ENCODE data around the gene RNF144A. TPM values are rescaled to one million over a fixed set of nuclear protein-coding genes. Genes with fewer than 3 reads are reported as not detected.

The RNF144A gene
- total and polyA plus RNA-seq, 12 donors = 13.0 to 103 (median 42.3) TPM

- intact Hi-C loops (cut with DNase I) = loop anchor here in 1 of 2 donors (5.0 kb wide), 1 partner anchor 101 kb away; no protein-coding TSS in a partner anchor
- H3K27ac ChIP-seq = peak overlapping the region in 3 of 5 donors; percentile 38 to 75 (median 63)
Measured at GRCh38 chr2:6921321-6921922, 4.2 kb downstream of the RNF144A start.

DNA sequence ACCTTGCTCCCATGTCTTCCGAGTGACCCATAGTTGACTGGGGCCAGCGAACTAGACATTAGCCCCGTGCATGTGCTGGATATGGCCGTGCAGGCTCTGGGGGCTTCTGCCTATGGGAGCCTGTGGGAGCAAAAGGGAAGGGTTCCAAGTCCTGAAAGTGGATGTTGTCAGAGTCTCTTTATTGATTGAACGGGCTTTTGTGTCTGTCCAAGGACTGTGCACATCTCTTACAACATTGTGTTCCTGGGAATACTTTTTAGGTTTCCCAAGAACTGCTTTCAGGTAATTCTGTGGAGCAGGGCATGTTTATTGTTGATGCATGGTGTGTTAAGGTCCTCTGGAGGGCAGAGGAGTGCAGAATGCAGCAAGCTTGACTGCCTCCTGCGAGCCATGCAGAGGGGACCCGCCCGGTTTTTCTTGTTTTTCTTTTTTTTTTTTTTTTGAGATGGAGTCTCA, 5.0 kb downstream of the RNF144A start:
- DNase-seq = no peak
- TF ChIP-seq CTCF (IDR thresholded peaks at IDR 0.05) = peak in 1 of 6 experiments; percentile 29
- TF ChIP-seq POLR2A (IDR thresholded peaks at IDR 0.05) = no peak
- Histone ChIP-seq H3K27ac (peak overlapping the region in 1 of 5 donors; percentile 63), H3K27me3 (no peaks in the 10 kb centered on the region), H3K9me3 (replicated peaks in 1 of 3) (no peaks in the 10 kb centered on the region), H3K4me3 (no peak overlapping the region), H3K4me1 (replicated peaks in 1 of 2) (peaks cover 49 to 74% of the 10 kb centered on the region in 2 donors), H3K36me3 (replicated peaks in 1 of 2) (no peaks in the 10 kb centered on the region)
- intact Hi-C loops (cut with DNase I) = loop anchor here in 1 of 2 donors (5.0 kb wide), 1 partner anchor 100 kb away; no protein-coding TSS in a partner anchor
- WGBS, 4 donors = 61 to 78% (median 64%) methylated on average over 8 of the region's 8 CpGs

More at GRCh38 chr2:6921321-6921922, 4.2 kb downstream of the RNF144A start:
- WGBS, 4 donors = 19 to 37% (median 34%) methylated on average over 10 to 11 of the region's 11 CpGs
- Histone ChIP-seq H3K27me3 (no peaks in the 10 kb centered on the region), H3K9me3 (replicated peaks in 1 of 3) (no peaks in the 10 kb centered on the region), H3K4me3 (no peak overlapping the region), H3K36me3 (replicated peaks in 1 of 2) (no peaks in the 10 kb centered on the region), H3K4me1 (replicated peaks in 1 of 2) (peaks cover 43 to 72% of the 10 kb centered on the region in 2 donors)
- no peak for TF ChIP-seq POLR2A (IDR thresholded peaks at IDR 0.05)
- peak in 1 of 6 experiments; percentile 25 for TF ChIP-seq CTCF (IDR thresholded peaks at IDR 0.05)
- peak in 5 of 7 donors; percentile 46 to 67 (median 51) for DNase-seq

DNA sequence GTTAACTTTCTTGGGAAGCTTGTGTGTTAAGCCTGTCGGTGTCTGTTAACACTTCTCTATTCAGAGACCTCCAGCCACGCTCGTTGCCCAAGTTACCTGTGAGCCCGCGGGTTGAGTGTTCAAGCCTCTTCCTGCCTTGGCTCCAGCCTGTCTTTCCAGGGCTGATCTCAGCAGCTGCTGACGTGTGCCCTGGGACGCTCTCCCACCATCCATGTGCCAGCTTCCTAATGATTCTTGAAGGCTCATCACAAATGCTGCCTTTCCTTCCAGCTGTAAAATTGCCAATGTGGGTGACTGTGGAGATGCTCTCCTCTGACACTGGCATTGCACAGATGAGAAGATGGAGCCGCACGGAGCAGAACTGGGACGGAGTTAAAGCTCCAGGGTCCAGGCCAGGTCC, 6.1 kb downstream of the RNF144A start:
- intact Hi-C loops (cut with DNase I) = loop anchor here in 1 of 2 donors (5.0 kb wide), 1 partner anchor 99 kb away; no protein-coding TSS in a partner anchor
- DNase-seq = no peak
- Histone ChIP-seq H3K4me3 (no peak overlapping the region), H3K27me3 (no peaks in the 10 kb centered on the region), H3K36me3 (replicated peaks in 1 of 2) (no peaks in the 10 kb centered on the region), H3K9me3 (replicated peaks in 1 of 3) (no peaks in the 10 kb centered on the region), H3K4me1 (replicated peaks in 1 of 2) (peaks cover 54 to 84% of the 10 kb centered on the region in 2 donors), H3K27ac (peak overlapping the region in 1 of 5 donors; percentile 29)
- WGBS, 4 donors = 86 to 88% (median 87%) methylated on average over 10 of the region's 10 CpGs
- TF ChIP-seq CTCF (IDR thresholded peaks at IDR 0.05) (no peak), POLR2A (IDR thresholded peaks at IDR 0.05) (no peak)

DNA sequence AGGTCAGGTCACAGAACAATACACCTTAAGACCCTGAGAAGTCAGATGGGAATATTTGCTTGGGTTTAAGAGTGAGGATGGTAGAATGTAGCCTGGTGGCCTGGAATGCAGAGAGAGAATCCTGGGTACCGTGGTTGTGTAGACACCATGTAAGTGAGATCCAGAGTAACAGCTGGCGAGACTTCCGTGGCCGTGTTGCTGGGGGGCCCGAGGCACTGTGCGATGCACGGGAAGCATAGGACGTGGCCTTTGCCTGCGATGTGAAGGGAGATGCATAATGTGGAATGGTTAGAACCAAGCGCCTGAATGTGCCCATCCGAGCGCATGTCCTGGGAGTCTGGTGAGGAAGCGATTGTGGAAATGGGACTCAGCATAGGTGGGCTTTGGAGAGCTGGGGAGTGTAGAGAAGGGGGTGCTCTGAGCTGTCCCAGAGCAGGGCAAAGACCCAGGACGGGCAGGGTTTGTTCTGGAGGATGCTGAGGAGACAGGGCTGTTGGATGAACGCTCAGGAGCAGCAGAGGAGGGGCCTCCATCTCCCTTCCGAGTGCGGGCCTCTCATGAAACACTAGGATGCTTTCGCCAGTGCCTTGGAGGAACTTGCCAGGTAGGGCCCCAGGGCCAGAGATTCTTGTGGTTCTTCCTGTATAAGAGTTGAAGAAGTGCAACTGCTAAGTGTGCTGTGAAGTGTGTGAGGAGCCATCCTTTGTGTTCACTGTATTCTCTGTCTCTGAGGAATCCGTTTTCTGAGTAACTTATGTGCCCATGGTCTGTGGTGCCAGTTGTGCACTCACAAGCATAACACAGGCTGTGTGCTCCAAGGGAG, 7.1 kb downstream of the RNF144A start:
- Histone ChIP-seq H3K9me3 (replicated peaks in 1 of 3) (no peaks in the 10 kb centered on the region), H3K27ac (peak overlapping the region in 3 of 5 donors; percentile 22 to 77 (median 72)), H3K4me3 (no peak overlapping the region), H3K36me3 (replicated peaks in 1 of 2) (no peaks in the 10 kb centered on the region), H3K4me1 (replicated peaks in 1 of 2) (peaks cover 57 to 87% of the 10 kb centered on the region in 2 donors), H3K27me3 (no peaks in the 10 kb centered on the region)
- 91 to 94% (median 93%) methylated on average over 18 to 19 of the region's 19 CpGs for WGBS, 4 donors
- no peak for TF ChIP-seq POLR2A (IDR thresholded peaks at IDR 0.05)
- TF ChIP-seq CTCF (IDR thresholded peaks at IDR 0.05) = no peak
- intact Hi-C loops (cut with DNase I) = loop anchor here in 1 of 2 donors (5.0 kb wide), 1 partner anchor 98 kb away; no protein-coding TSS in a partner anchor
- no peak for DNase-seq
